Brain microvascular endothelial cell (primary cell): ENCODE results near the gene KRT39.

ENCODE experiments used
- DNase-seq: peaks from one replicate; pipeline ENCODE4 v3.0.0-alpha.2; 2020
- H3K27ac ChIP-seq: fragments of 250-450 bp; sonication (Bioruptor Pico); 2 replicates; pipeline ENCODE4 v1.5.1; 2020; ENCODE audit warnings: mild to moderate bottlenecking, moderate library complexity
- H3K27me3 ChIP-seq: fragments of 250-450 bp; sonication (Bioruptor Pico); replicated peaks from 2 replicates; pipeline ENCODE4 v1.5.1; 2020; ENCODE audit warnings: mild to moderate bottlenecking
- H3K36me3 ChIP-seq: fragments of 250-450 bp; sonication (Bioruptor Pico); replicated peaks from 2 replicates; pipeline ENCODE4 v1.5.1; 2020; ENCODE audit warnings: mild to moderate bottlenecking
- H3K4me3 ChIP-seq: 2 replicates; pipeline ENCODE4 v1.5.1; 2011; ENCODE audit warnings: low read depth, mild to moderate bottlenecking, control low read depth, low read length, moderate library complexity
- in situ Hi-C: cut with HindIII; loops from 2 replicates; pipeline ENCODE4 v1.10.0; 2017; ENCODE audit warnings: low sequenced_read_pairs, low pct_ligation_motif_present
- TF ChIP-seq, protein P1 (sequence below): IDR thresholded peaks from 2 replicates; pipeline ENCODE4 v1.5.1; 2011; ENCODE audit warnings: low read depth, mild to moderate bottlenecking, moderate library complexity, low read length, control low read depth, inconsistent platforms; ENCODE audit errors: missing control alignments

KRT39 gene

DNA sequence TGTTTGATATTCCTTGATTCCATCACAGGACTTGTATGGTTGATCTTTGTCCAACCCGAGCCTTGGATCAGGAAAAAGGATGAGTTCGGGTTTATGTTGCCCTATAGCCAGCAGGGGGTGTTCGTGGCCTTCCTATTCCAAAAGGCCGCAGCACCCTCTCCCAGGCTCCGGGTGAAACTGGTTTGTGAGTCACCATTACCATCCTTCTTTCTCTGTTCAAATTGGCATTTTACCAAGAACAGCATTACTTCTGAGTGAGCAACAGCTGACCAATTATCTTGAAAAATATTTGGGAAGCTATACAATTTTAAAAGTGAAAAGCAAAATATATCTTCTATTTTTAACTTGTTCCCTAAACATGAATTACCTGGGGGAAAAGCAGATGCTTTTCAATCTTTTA, 57.4 kb downstream of the KRT39 start:
- no peaks in the 10 kb centered on the region for H3K27me3 ChIP-seq
- in situ Hi-C loops = no loop called here
- peak overlapping the region; percentile 90 for H3K27ac ChIP-seq
- no peaks in the 10 kb centered on the region for H3K36me3 ChIP-seq
- peak; percentile 94 for DNase-seq
- TF ChIP-seq, protein P1, sequence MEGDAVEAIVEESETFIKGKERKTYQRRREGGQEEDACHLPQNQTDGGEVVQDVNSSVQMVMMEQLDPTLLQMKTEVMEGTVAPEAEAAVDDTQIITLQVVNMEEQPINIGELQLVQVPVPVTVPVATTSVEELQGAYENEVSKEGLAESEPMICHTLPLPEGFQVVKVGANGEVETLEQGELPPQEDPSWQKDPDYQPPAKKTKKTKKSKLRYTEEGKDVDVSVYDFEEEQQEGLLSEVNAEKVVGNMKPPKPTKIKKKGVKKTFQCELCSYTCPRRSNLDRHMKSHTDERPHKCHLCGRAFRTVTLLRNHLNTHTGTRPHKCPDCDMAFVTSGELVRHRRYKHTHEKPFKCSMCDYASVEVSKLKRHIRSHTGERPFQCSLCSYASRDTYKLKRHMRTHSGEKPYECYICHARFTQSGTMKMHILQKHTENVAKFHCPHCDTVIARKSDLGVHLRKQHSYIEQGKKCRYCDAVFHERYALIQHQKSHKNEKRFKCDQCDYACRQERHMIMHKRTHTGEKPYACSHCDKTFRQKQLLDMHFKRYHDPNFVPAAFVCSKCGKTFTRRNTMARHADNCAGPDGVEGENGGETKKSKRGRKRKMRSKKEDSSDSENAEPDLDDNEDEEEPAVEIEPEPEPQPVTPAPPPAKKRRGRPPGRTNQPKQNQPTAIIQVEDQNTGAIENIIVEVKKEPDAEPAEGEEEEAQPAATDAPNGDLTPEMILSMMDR = peak; percentile 79
- no peak overlapping the region for H3K4me3 ChIP-seq
